Calu3 (cell line): ENCODE results near the gene ALPK3. TPM values are rescaled to one million over a fixed set of nuclear protein-coding genes. Genes with fewer than 3 reads are reported as not detected.

Experiments used
- BruUV-seq: library from RNA; stranded (reverse); fragments of 400-500 nt; replicated peaks from 2 replicates; lab custom pipeline; 2021; lab: Mats Ljungman, UMichigan
- CTCF ChIA-PET: fragments of 300-600 bp; sonication (Branson Sonifier 250); formaldehyde crosslinking; loops from one replicate; lab custom pipeline; 2022; ENCODE audit warnings: antibody characterized with exemption; lab: Charles Lee
- DNase-seq: peaks from one replicate; pipeline ENCODE4 v3.0.0; 2022
- H3K27ac Mint-ChIP-seq: one replicate; pipeline ENCODE4 v1.8.0; 2022; ENCODE audit warnings: mixed read lengths; ENCODE audit not compliant: unreplicated experiment
- H3K27me3 Mint-ChIP-seq: one replicate; pipeline ENCODE4 v1.8.0; 2022; ENCODE audit warnings: mixed read lengths; ENCODE audit not compliant: unreplicated experiment
- H3K36me3 Mint-ChIP-seq: one replicate; pipeline ENCODE4 v1.8.0; 2022; ENCODE audit warnings: mild to moderate bottlenecking, moderate library complexity, mixed read lengths; ENCODE audit not compliant: insufficient read depth, unreplicated experiment
- H3K4me1 Mint-ChIP-seq: one replicate; pipeline ENCODE4 v1.8.0; 2022; ENCODE audit warnings: mild to moderate bottlenecking, low read depth, mixed read lengths; ENCODE audit not compliant: unreplicated experiment
- H3K4me3 Mint-ChIP-seq: one replicate; pipeline ENCODE4 v1.8.0; 2022; ENCODE audit warnings: mild to moderate bottlenecking, low read depth, moderate library complexity, mixed read lengths; ENCODE audit not compliant: unreplicated experiment
- H3K9me3 Mint-ChIP-seq: one replicate; pipeline ENCODE4 v1.8.0; 2022; ENCODE audit warnings: low read depth, mixed read lengths; ENCODE audit not compliant: unreplicated experiment
- CTCF ChIP-seq: fragments of 200-600 bp; IDR thresholded peaks from one replicate; pipeline ENCODE4 v1.8.0; 2022; ENCODE audit warnings: antibody characterized with exemption; ENCODE audit not compliant: unreplicated experiment
- intact Hi-C: fragments of 100-400 bp; cut with micrococcal nuclease; formaldehyde crosslinking; loops from one replicate; pipeline ENCODE4 v1.10.0; 2022; ENCODE audit not compliant: unreplicated experiment
- total RNA-seq: library from RNA; stranded (reverse); gene quantifications from 2 replicates; pipeline ENCODE4 v1.2.3, GENCODE V29; 2022

The ALPK3 gene
- total RNA-seq, 1 experiment from 2014 or later, result 4.6 TPM

DNA sequence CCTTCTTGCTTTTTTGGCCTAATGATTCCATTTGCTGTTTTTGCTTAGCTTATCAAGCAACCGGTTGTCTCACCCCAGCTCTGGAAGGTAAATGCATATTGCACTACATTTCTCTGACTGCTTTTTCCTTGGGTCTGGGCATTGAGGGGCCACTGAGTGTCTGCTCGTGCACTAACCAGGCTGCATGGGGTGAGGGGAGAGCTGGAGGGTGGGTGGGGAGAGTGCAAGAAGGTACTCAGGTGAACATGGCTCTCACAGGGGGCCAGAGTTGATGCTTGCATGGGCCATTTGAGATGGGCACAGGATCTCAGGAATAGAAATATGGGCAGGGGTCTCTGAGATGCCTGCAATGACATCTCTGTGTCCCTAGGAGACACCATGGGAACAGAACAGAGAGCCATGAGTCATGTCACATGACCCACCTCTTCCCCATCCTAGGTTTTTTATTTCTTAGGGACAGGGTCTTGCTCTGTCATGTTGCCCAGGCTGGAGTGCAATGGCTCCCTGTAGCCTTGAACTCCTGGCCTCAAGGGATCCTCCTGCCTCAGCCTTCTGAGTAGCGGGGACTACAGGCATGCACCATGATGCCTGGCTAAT, 6.2 kb downstream of the ALPK3 start:
- Mint-ChIP-seq H3K27ac (no peak overlapping the region), H3K4me3 (no peak overlapping the region), H3K9me3 (no peaks in the 10 kb centered on the region), H3K36me3 (no peaks in the 10 kb centered on the region), H3K4me1 (peaks cover 36% of the 10 kb centered on the region), H3K27me3 (no peaks in the 10 kb centered on the region)
- TF ChIP-seq CTCF, result no peak
- CTCF ChIA-PET, result interaction anchor here (0.6 to 2.2 kb wide), 4 partner anchors 12 to 293 kb away, joined by 3 to 7 read pairs (median 4); no protein-coding TSS in a partner anchor
- BruUV-seq, result no TSS peak
- DNase-seq, result no peak
- intact Hi-C loops, result loop anchor here (10.0 kb wide), 1 partner anchor 221 kb away; no protein-coding TSS in a partner anchor

- H3K27ac Mint-ChIP-seq, result no peak overlapping the region
- H3K4me1 Mint-ChIP-seq, result peaks cover 26% of the 10 kb centered on the region
- intact Hi-C loops, result loop anchor here (10.0 kb wide), 1 partner anchor 220 kb away; no protein-coding TSS in a partner anchor
- no peaks in the 10 kb centered on the region for H3K9me3 Mint-ChIP-seq
- no peak for DNase-seq
- BruUV-seq, result no TSS peak
- H3K4me3 Mint-ChIP-seq, result no peak overlapping the region
- TF ChIP-seq CTCF, result no peak
- CTCF ChIA-PET, result interaction anchor here (2.2 kb wide), 1 partner anchor 103 kb away, joined by 7 read pairs; no protein-coding TSS in a partner anchor
- H3K36me3 Mint-ChIP-seq, result no peaks in the 10 kb centered on the region
- H3K27me3 Mint-ChIP-seq, result no peaks in the 10 kb centered on the region
These were observed 7.3 kb downstream of the ALPK3 start for GRCh38 chr15:84824260-84825007.

DNA sequence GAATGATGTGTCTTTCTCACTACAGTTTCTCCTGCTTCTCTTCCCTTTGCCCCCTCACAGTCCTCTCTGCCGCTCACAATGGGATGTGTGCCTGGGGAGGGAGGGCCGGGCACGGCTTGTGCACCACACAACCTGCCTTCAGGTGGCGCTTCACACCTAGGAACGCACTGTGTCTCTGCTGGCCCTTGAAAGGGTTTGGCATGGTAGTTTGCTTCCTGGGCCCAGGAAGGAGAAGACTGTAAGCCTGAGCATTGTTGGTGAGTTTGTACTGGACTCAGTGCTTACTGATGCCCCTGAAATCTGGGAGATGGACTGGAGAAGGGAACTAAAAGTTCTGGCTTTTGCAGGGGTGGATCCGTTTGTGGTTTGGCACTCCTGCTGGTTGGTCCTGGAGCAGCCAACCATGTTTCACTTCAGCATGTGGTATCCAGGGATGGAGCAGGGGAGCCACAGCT, 9.2 kb downstream of the ALPK3 start:
- peak; percentile 72 for TF ChIP-seq CTCF
- H3K36me3 Mint-ChIP-seq, result no peaks in the 10 kb centered on the region
- intact Hi-C loops, result loop anchor here (1.0 to 10.0 kb wide), 2 partner anchors 102 to 218 kb away; no protein-coding TSS in a partner anchor
- DNase-seq, result peak; percentile 73
- no TSS peak for BruUV-seq
- no peak overlapping the region for H3K27ac Mint-ChIP-seq
- CTCF ChIA-PET, result interaction anchor here (1.2 kb wide), 1 partner anchor 86 kb away, joined by 3 read pairs; no protein-coding TSS in a partner anchor
- H3K4me1 Mint-ChIP-seq, result peaks cover 24% of the 10 kb centered on the region
- no peak overlapping the region for H3K4me3 Mint-ChIP-seq
- no peaks in the 10 kb centered on the region for H3K27me3 Mint-ChIP-seq
- H3K9me3 Mint-ChIP-seq, result no peaks in the 10 kb centered on the region

GRCh38 chr15:84827246-84827645, 10.1 kb downstream of the ALPK3 start:
- no peak for TF ChIP-seq CTCF
- DNase-seq, result no peak
- Mint-ChIP-seq H3K27ac (no peak overlapping the region), H3K4me3 (no peak overlapping the region), H3K9me3 (no peaks in the 10 kb centered on the region), H3K27me3 (no peaks in the 10 kb centered on the region), H3K4me1 (peaks cover 19% of the 10 kb centered on the region), H3K36me3 (no peaks in the 10 kb centered on the region)
- BruUV-seq, result no TSS peak
- intact Hi-C loops, result loop anchor here (10.0 kb wide), 1 partner anchor 218 kb away; no protein-coding TSS in a partner anchor
- CTCF ChIA-PET, result interaction anchor here (0.9 to 1.2 kb wide), 2 partner anchors 85 to 103 kb away, joined by 3 read pairs; no protein-coding TSS in a partner anchor
